ENCODE measurements around the gene NEDD9. TPM values are rescaled to one million over a fixed set of nuclear protein-coding genes. Genes with fewer than 3 reads are reported as not detected.
A peak's percentile ranks its signal among the peaks of the same experiment; 100 is the strongest.

Gene NEDD9
- total RNA-seq, 1 donor from 2014 or later: 10.3 TPM

GRCh38 chr6:11226005-11226404 lies 6.5 kb downstream of the NEDD9 start:
- Mint-ChIP-seq H3K4me1 (ENCODE audit: unreplicated experiment) (peaks cover 53% of the 10 kb centered on the region), H3K27me3 (ENCODE audit: unreplicated experiment) (no peaks in the 10 kb centered on the region), H3K9me3 (ENCODE audit: unreplicated experiment) (no peaks in the 10 kb centered on the region)

DNA sequence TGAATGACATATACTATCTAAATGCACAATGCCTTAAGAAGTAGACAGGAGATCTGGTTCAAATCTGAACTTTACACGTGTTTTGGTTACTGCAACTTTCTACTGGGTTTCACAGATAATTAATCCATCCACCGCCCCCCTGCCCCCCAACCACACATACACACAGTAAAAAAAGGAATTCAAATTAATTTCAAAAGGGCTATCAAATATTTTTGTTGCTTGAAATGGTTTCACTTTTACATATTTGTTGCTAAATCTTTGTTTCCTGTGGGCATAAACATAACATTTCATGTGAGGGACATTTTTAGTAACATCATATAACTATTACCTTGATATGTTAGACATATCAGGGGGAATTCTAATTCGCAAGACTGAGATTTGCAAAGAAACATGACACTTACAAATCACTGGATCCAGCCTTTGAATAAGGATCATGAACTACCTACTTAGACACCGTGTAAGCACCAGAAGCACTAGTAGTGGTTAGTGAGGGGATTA lies 7.5 kb downstream of the NEDD9 start:
- peak overlapping the region; percentile 42 for H3K27ac Mint-ChIP-seq (ENCODE audit: unreplicated experiment)
- H3K27me3 Mint-ChIP-seq (ENCODE audit: unreplicated experiment): no peaks in the 10 kb centered on the region
- no peak overlapping the region for H3K4me3 Mint-ChIP-seq (ENCODE audit: unreplicated experiment)
- no peak for DNase-seq (ENCODE audit: extremely low spot score, unreplicated experiment)
- H3K36me3 Mint-ChIP-seq (ENCODE audit: unreplicated experiment): peaks cover 3% of the 10 kb centered on the region
- peaks cover 43% of the 10 kb centered on the region for H3K4me1 Mint-ChIP-seq (ENCODE audit: unreplicated experiment)
- TF ChIP-seq CTCF (IDR thresholded peaks at IDR 0.05): no peak
- H3K9me3 Mint-ChIP-seq (ENCODE audit: unreplicated experiment): no peaks in the 10 kb centered on the region

More at GRCh38 chr6:11226005-11226404, 6.5 kb downstream of the NEDD9 start:
- Mint-ChIP-seq H3K36me3 (ENCODE audit: unreplicated experiment) (no peaks in the 10 kb centered on the region), H3K4me3 (ENCODE audit: unreplicated experiment) (no peak overlapping the region), H3K27ac (ENCODE audit: unreplicated experiment) (no peak overlapping the region)
- no peak for TF ChIP-seq CTCF (IDR thresholded peaks at IDR 0.05)
- no peak for DNase-seq (ENCODE audit: extremely low spot score, unreplicated experiment)

DNA sequence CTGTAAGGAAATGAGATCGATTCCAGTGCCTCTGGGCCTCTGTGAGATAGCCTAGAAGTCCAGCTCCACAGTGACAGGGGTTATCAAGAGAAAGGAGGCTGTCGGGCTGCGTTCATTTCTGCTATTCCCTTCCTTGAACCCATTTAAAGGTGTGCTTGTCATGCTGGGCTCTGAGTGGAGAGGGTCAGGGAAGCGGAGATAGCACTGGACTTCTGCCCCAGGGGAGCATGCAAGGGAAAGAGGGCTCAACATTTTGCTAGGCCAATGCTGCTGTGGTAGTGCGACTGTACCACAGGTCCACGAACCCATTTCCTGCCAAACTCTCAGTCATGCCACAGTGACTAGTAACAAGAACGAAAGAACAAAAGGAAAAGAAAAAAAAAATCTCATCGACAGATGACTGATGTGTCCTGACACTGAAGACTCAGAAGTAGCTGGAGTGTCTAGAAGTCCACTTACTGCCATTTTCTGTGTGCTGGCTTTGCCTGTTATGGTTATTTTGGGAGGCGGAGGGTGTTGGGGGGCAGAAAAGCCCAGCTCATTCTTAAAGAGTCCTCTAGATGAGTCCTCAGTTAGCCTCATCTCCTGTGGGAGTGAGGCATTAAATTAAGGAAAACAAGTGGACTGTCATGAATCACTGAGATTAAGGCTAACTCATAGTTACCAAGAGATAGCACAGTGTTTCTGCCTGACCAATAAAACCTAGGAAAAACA lies 8.1 kb downstream of the NEDD9 start:
- Mint-ChIP-seq H3K27ac (ENCODE audit: unreplicated experiment) (peak overlapping the region; percentile 42), H3K9me3 (ENCODE audit: unreplicated experiment) (no peaks in the 10 kb centered on the region), H3K27me3 (ENCODE audit: unreplicated experiment) (no peaks in the 10 kb centered on the region), H3K4me1 (ENCODE audit: unreplicated experiment) (peaks cover 37% of the 10 kb centered on the region), H3K36me3 (ENCODE audit: unreplicated experiment) (peaks cover 4% of the 10 kb centered on the region), H3K4me3 (ENCODE audit: unreplicated experiment) (no peak overlapping the region)
- TF ChIP-seq CTCF (IDR thresholded peaks at IDR 0.05): no peak
- no peak for DNase-seq (ENCODE audit: extremely low spot score, unreplicated experiment)

GRCh38 chr6:11223286-11223864 lies 9.1 kb downstream of the NEDD9 start:
- no peak overlapping the region for H3K27ac Mint-ChIP-seq (ENCODE audit: unreplicated experiment)
- peaks cover 8% of the 10 kb centered on the region for H3K36me3 Mint-ChIP-seq (ENCODE audit: unreplicated experiment)
- H3K27me3 Mint-ChIP-seq (ENCODE audit: unreplicated experiment): no peaks in the 10 kb centered on the region
- peaks cover 31% of the 10 kb centered on the region for H3K4me1 Mint-ChIP-seq (ENCODE audit: unreplicated experiment)
- no peak for DNase-seq (ENCODE audit: extremely low spot score, unreplicated experiment)
- no peak for TF ChIP-seq CTCF (IDR thresholded peaks at IDR 0.05)
- no peak overlapping the region for H3K4me3 Mint-ChIP-seq (ENCODE audit: unreplicated experiment)
- H3K9me3 Mint-ChIP-seq (ENCODE audit: unreplicated experiment): no peaks in the 10 kb centered on the region

All from osteocyte (in vitro differentiated cells).